Spinal cord (tissue), 10 donors: Measurements from ENCODE around the gene TMEM38A. TPM values are rescaled to one million over a fixed set of nuclear protein-coding genes. Genes with fewer than 3 reads are reported as not detected.
A peak's percentile ranks its signal among the peaks of the same experiment; 100 is the strongest.

ENCODE experiments used
- DNase-seq, 6 donors: peaks; one replicate each; pipeline versions ENCODE4 v3.0.0 to v3.0.0-alpha.2; 2013 to 2015; ENCODE audit warnings: low spot score in 6 of 6, low read depth in 4 of 6
- H3K27ac ChIP-seq: one replicate; pipeline ENCODE4 v1.5.1; 2013; ENCODE audit warnings: low read depth, low read length, control low read depth
- H3K27me3 ChIP-seq: one replicate; pipeline ENCODE4 v1.6.1; 2013; ENCODE audit warnings: low read length; ENCODE audit not compliant: control insufficient read depth, insufficient read depth
- H3K36me3 ChIP-seq: one replicate; pipeline ENCODE4 v1.6.1; 2013; ENCODE audit warnings: low read length; ENCODE audit not compliant: control insufficient read depth, insufficient read depth
- H3K4me1 ChIP-seq: one replicate; pipeline ENCODE4 v1.6.1; 2013; ENCODE audit warnings: low read length; ENCODE audit not compliant: control insufficient read depth, insufficient read depth
- H3K4me3 ChIP-seq: one replicate; pipeline ENCODE4 v1.5.1; 2013; ENCODE audit warnings: low read depth, low read length, control low read depth
- H3K9me3 ChIP-seq: one replicate; pipeline ENCODE4 v1.6.1; 2013; ENCODE audit warnings: low read length; ENCODE audit not compliant: control insufficient read depth, insufficient read depth
- WGBS: methylation state at CpG from one replicate; pipeline ENCODE4 v1.1.5; 2013; ENCODE audit warnings: missing lambda C conversion rate; ENCODE audit not compliant: insufficient coverage; 5-methylcytosine and 5-hydroxymethylcytosine counted together
- long read RNA-seq, 4 donors: transcript quantifications; one replicate each; lab custom pipeline, GENCODE V29; 2026
- polyA plus RNA-seq, 2 donors: library from polyadenylated mRNA; unstranded; fragments of 120-200 nt; gene quantifications; one replicate each; pipeline ENCODE4 v1.2.1, GENCODE V29; 2013; ENCODE audit not compliant: insufficient read length in 2 of 2
- total RNA-seq, 2 donors: library from RNA; depleted of rRNA in 1 of 2; stranded (reverse); fragments of 120-200 nt in 1 of 2; fragments of >200 nt in 1 of 2; gene quantifications; one replicate each; pipeline versions ENCODE4 v1.2.3 to v1.2.4, GENCODE V29; 2013 to 2014
- donor health status: healthy.

The TMEM38A gene
- total RNA-seq, result 10 to 100 TPM in 1 of 2 donors, 1 to 10 TPM in 1; 8.8 to 18.6 TPM
- polyA plus RNA-seq, result 10 to 100 TPM; 15.3 to 20.3 TPM
- long read RNA-seq, donor 1, transcript TMEM38A-201 (6 exons, 2,649 nt), result major isoform, 8 of 9 reads
- long read RNA-seq, donor 1, partial matches to known transcripts, result 0 of 9 reads
- long read RNA-seq, donor 1, other reads (novel, unspliced or antisense), result 0 of 9 reads
- long read RNA-seq, donor 2, partial matches to known transcripts, result 6 of 8 reads
- long read RNA-seq, donor 2, other reads (novel, unspliced or antisense), result 0 of 8 reads
- long read RNA-seq, donor 3, partial matches to known transcripts, result 0 of 4 reads
- long read RNA-seq, donor 3, other reads (novel, unspliced or antisense), result 0 of 4 reads
- long read RNA-seq, donor 4, partial matches to known transcripts, result 0 of 4 reads
- long read RNA-seq, donor 4, other reads (novel, unspliced or antisense), result 0 of 4 reads

- under 1% methylated on average over 69 of the region's 76 CpGs for WGBS
- H3K9me3 ChIP-seq, result no peaks in the 10 kb centered on the region
- H3K36me3 ChIP-seq, result peaks cover 27% of the 10 kb centered on the region
- no peaks in the 10 kb centered on the region for H3K27me3 ChIP-seq
- H3K4me3 ChIP-seq, result peak within 1 kb of the TSS; percentile 96
- peak within 1 kb of the TSS; percentile 98 for H3K27ac ChIP-seq
- H3K4me1 ChIP-seq, result peaks cover 28% of the 10 kb centered on the region
- DNase-seq, result peak in 2 of 6 donors; percentile 27 to 44
These were observed at the start of gene TMEM38A for GRCh38 chr19:16660763-16661479. TSS of gene TMEM38A (plus strand) at chr19:16661139. CDS start at chr19:16661218, 79 bp downstream.

- Histone ChIP-seq H3K4me3 (no peak overlapping the region), H3K9me3 (no peaks in the 10 kb centered on the region), H3K36me3 (peaks cover 3% of the 10 kb centered on the region), H3K27ac (no peak overlapping the region), H3K27me3 (no peaks in the 10 kb centered on the region), H3K4me1 (peaks cover 8% of the 10 kb centered on the region)
- DNase-seq, result no peak
- no CpG with 5 or more reads among the region's 3 CpGs for WGBS
These were observed 48.3 kb upstream of the TMEM38A start for GRCh38 chr19:16612636-16613035.

- no peak for DNase-seq
- no peak overlapping the region for H3K4me3 ChIP-seq
- H3K9me3 ChIP-seq, result no peaks in the 10 kb centered on the region
- peaks cover 3% of the 10 kb centered on the region for H3K36me3 ChIP-seq
- 90% methylated on average over 2 of the region's 2 CpGs for WGBS
- H3K27ac ChIP-seq, result no peak overlapping the region
- peaks cover 4% of the 10 kb centered on the region for H3K4me1 ChIP-seq
- no peaks in the 10 kb centered on the region for H3K27me3 ChIP-seq
These were observed 47.1 kb upstream of the TMEM38A start for GRCh38 chr19:16613841-16614240.

- peaks cover 12% of the 10 kb centered on the region for H3K4me1 ChIP-seq
- WGBS, result 43% methylated on average over 2 of the region's 2 CpGs
- no peak overlapping the region for H3K27ac ChIP-seq
- no peaks in the 10 kb centered on the region for H3K9me3 ChIP-seq
- peaks cover 3% of the 10 kb centered on the region for H3K36me3 ChIP-seq
- no peaks in the 10 kb centered on the region for H3K27me3 ChIP-seq
- H3K4me3 ChIP-seq, result no peak overlapping the region
- DNase-seq, result no peak
These were observed 46.0 kb upstream of the TMEM38A start for GRCh38 chr19:16614941-16615340.

- H3K27ac ChIP-seq, result no peak overlapping the region
- H3K9me3 ChIP-seq, result no peaks in the 10 kb centered on the region
- no peak for DNase-seq
- H3K4me3 ChIP-seq, result no peak overlapping the region
- H3K4me1 ChIP-seq, result peaks cover 17% of the 10 kb centered on the region
- H3K27me3 ChIP-seq, result no peaks in the 10 kb centered on the region
- no CpG with 5 or more reads among the region's 1 CpG for WGBS
- peaks cover 3% of the 10 kb centered on the region for H3K36me3 ChIP-seq
These were observed 45.1 kb upstream of the TMEM38A start for GRCh38 chr19:16615808-16616207.

- H3K4me1 ChIP-seq, result peaks cover 17% of the 10 kb centered on the region
- no peak overlapping the region for H3K27ac ChIP-seq
- DNase-seq, result no peak
- H3K27me3 ChIP-seq, result no peaks in the 10 kb centered on the region
- peaks cover 3% of the 10 kb centered on the region for H3K36me3 ChIP-seq
- H3K9me3 ChIP-seq, result no peaks in the 10 kb centered on the region
- no peak overlapping the region for H3K4me3 ChIP-seq
- 87% methylated on average over 7 of the region's 7 CpGs for WGBS
These were observed 42.7 kb upstream of the TMEM38A start for GRCh38 chr19:16618248-16618647.

- H3K27ac ChIP-seq, result no peak overlapping the region
These were observed 41.5 kb upstream of the TMEM38A start for GRCh38 chr19:16619457-16619856.

GRCh38 chr19:16620018-16620417, 40.9 kb upstream of the TMEM38A start:
- no peak overlapping the region for H3K27ac ChIP-seq
- no peak for DNase-seq
- H3K9me3 ChIP-seq, result no peaks in the 10 kb centered on the region
- 53% methylated on average over 2 of the region's 5 CpGs for WGBS
- H3K27me3 ChIP-seq, result no peaks in the 10 kb centered on the region
- H3K4me3 ChIP-seq, result no peak overlapping the region
- H3K36me3 ChIP-seq, result peaks cover 11% of the 10 kb centered on the region
- H3K4me1 ChIP-seq, result peaks cover 14% of the 10 kb centered on the region

More at GRCh38 chr19:16619457-16619856, 41.5 kb upstream of the TMEM38A start:
- no peaks in the 10 kb centered on the region for H3K27me3 ChIP-seq
- DNase-seq, result no peak
- WGBS, result 58% methylated on average over 5 of the region's 7 CpGs
- H3K9me3 ChIP-seq, result no peaks in the 10 kb centered on the region
- no peak overlapping the region for H3K4me3 ChIP-seq
- H3K4me1 ChIP-seq, result peaks cover 17% of the 10 kb centered on the region
- H3K36me3 ChIP-seq, result peaks cover 7% of the 10 kb centered on the region

GRCh38 chr19:16620584-16620983, 40.4 kb upstream of the TMEM38A start:
- no peaks in the 10 kb centered on the region for H3K27me3 ChIP-seq
- H3K4me1 ChIP-seq, result peaks cover 16% of the 10 kb centered on the region
- no peak overlapping the region for H3K27ac ChIP-seq
- H3K9me3 ChIP-seq, result no peaks in the 10 kb centered on the region
- no peak for DNase-seq
- no peak overlapping the region for H3K4me3 ChIP-seq
- H3K36me3 ChIP-seq, result peaks cover 14% of the 10 kb centered on the region
- no CpG with 5 or more reads among the region's 3 CpGs for WGBS
